GM12878 (cell line): ENCODE results near the gene PFDN4.

ENCODE experiments used
- CBX3 ChIP-seq: fragments of 200-600 bp; sonication (generic); IDR thresholded peaks from 2 replicates; pipeline ENCODE4 v1.6.1; 2016; ENCODE audit warnings: low read depth, borderline replicate concordance
- IKZF1 ChIP-seq: fragments of 450-650 bp; conservative IDR thresholded peaks from 2 replicates; pipeline ENCODE4 v1.6.1; 2017; ENCODE audit warnings: antibody characterized with exemption, mild to moderate bottlenecking

GRCh38 chr20:54195483-54196472, 12.1 kb upstream of the PFDN4 start:
- TF ChIP-seq CBX3 (no peak), IKZF1 (no peak)
